Activated CD8-positive, alpha-beta T cell treated with anti-CD3 and anti-CD28 coated beads for 36 hours (primary cell): Measurements from ENCODE around the gene NPTXR. TPM values are rescaled to one million over a fixed set of nuclear protein-coding genes. Genes with fewer than 3 reads are reported as not detected.

Experiments used
- ATAC-seq: fragments of 200-7000 bp; cut with Tn5 transposase; one replicate; pipeline ENCODE4 v1.10.0; 2021; ENCODE audit warnings: mild to moderate bottlenecking, moderate library complexity
- CTCF ChIA-PET: fragments of 350-600 bp; sonication (Branson Sonifier 250); formaldehyde crosslinking; loops from one replicate; lab custom pipeline; 2021; ENCODE audit warnings: antibody characterized with exemption; lab: Charles Lee
- POLR2A ChIA-PET: fragments of 350-600 bp; sonication (Branson Sonifier 250); formaldehyde crosslinking; loops from one replicate; lab custom pipeline; 2021; ENCODE audit warnings: antibody characterized with exemption; lab: Charles Lee
- DNase-seq: peaks from one replicate; pipeline ENCODE4 v3.0.0-alpha.2; 2020
- H3K27ac Mint-ChIP-seq: one replicate; pipeline ENCODE4 v1.8.0; 2021; ENCODE audit warnings: mild to moderate bottlenecking, mixed read lengths
- H3K27me3 Mint-ChIP-seq: one replicate; pipeline ENCODE4 v1.8.0; 2021; ENCODE audit warnings: mixed read lengths
- H3K36me3 Mint-ChIP-seq: one replicate; pipeline ENCODE4 v1.8.0; 2021; ENCODE audit warnings: low read depth, mixed read lengths
- H3K4me1 Mint-ChIP-seq: one replicate; pipeline ENCODE4 v1.8.0; 2021; ENCODE audit warnings: low read depth, mixed read lengths
- H3K4me3 Mint-ChIP-seq: one replicate; pipeline ENCODE4 v1.8.0; 2021; ENCODE audit warnings: mild to moderate bottlenecking, moderate library complexity, mixed read lengths
- H3K9me3 Mint-ChIP-seq: one replicate; pipeline ENCODE4 v1.8.0; 2021; ENCODE audit warnings: mixed read lengths
- CTCF ChIP-seq: fragments of 200-600 bp; IDR thresholded peaks from one replicate; pipeline ENCODE4 v1.8.0; 2022; ENCODE audit warnings: antibody characterized with exemption, mild to moderate bottlenecking
- intact Hi-C: fragments of 100-400 bp; cut with micrococcal nuclease; formaldehyde crosslinking; loops from one replicate; pipeline ENCODE4 v1.10.0; 2022
- total RNA-seq, 2 experiments: library from RNA; stranded (reverse); gene quantifications; one replicate each; pipeline ENCODE4 v1.2.3, GENCODE V29; 2021

Gene NPTXR
- total RNA-seq, 2 experiments from 2014 or later, result 0.69 to 0.83 TPM

DNA sequence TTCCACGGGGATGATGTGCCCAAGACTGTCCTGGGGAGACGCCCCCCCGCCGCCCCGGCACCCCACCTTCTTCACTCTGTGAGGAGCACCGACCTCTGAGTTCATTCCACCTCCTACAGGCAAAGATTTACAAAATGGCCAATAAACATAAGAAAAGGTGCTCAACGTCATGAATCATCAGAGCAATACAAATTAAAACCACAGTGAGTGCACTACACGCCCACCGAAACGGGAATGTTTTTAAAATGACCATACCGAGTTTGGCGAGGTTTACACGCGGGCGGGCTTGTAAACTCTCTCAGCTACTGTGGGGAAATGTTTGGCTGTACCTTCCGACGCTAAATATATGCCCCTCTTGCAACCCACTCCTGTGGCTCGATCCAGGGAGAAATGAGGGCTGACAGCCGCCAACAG is 7.9 kb downstream of the NPTXR start:
- Mint-ChIP-seq H3K4me1 (no peaks in the 10 kb centered on the region), H3K27me3 (no peaks in the 10 kb centered on the region), H3K4me3 (no peak overlapping the region), H3K27ac (no peak overlapping the region), H3K36me3 (no peaks in the 10 kb centered on the region), H3K9me3 (no peaks in the 10 kb centered on the region)
- ChIA-PET POLR2A (interaction anchor here (1.3 kb wide), 1 partner anchor 14 kb away, joined by 3 read pairs; no protein-coding TSS in a partner anchor), CTCF (interaction anchor here (1.6 kb wide), 1 partner anchor 67 kb away, joined by 4 read pairs; no protein-coding TSS in a partner anchor)
- intact Hi-C loops, result no loop called here
- no peak for ATAC-seq
- no peak for DNase-seq
- no peak for TF ChIP-seq CTCF

DNA sequence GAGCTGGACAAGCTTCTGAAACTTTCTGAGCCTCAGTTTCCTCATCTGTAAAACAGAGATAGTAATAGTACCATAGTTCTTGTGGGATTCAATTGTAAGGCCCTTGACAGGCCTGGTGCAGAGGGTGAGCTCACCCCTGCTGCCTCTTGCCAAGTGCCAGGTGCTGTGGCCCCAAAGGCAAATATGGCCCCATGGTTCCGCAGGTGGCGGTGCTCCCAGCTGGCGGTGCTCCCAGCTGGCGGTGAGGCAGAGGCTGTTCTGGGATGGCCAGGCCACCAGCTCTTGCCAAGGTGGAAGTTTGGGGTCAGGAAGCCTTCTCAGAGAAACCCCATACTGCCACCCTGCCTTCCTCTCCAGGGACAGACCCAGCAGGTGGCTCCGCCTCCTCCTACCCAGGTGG is 8.8 kb downstream of the NPTXR start:
- H3K4me3 Mint-ChIP-seq, result no peak overlapping the region
- ChIA-PET CTCF (no interaction called here), POLR2A (interaction anchor here (0.6 to 1.3 kb wide), 5 partner anchors 9 to 502 kb away, joined by 3 to 4 read pairs (median 3); partner anchors contain the start of gene NPTXR)
- no peaks in the 10 kb centered on the region for H3K4me1 Mint-ChIP-seq
- no peaks in the 10 kb centered on the region for H3K9me3 Mint-ChIP-seq
- TF ChIP-seq CTCF, result no peak
- no peak for DNase-seq
- H3K27me3 Mint-ChIP-seq, result no peaks in the 10 kb centered on the region
- intact Hi-C loops, result no loop called here
- H3K36me3 Mint-ChIP-seq, result no peaks in the 10 kb centered on the region
- H3K27ac Mint-ChIP-seq, result no peak overlapping the region
- ATAC-seq, result no peak

- ChIA-PET POLR2A (interaction anchor here (0.6 to 1.4 kb wide), 7 partner anchors 10 to 503 kb away, joined by 3 to 4 read pairs (median 3); partner anchors contain the start of gene NPTXR), CTCF (interaction anchor here (1.2 kb wide), 1 partner anchor 109 kb away, joined by 3 read pairs; no protein-coding TSS in a partner anchor)
- no peaks in the 10 kb centered on the region for H3K4me1 Mint-ChIP-seq
- no peaks in the 10 kb centered on the region for H3K27me3 Mint-ChIP-seq
- DNase-seq, result no peak
- ATAC-seq, result no peak
- no peak overlapping the region for H3K27ac Mint-ChIP-seq
- TF ChIP-seq CTCF, result no peak
- H3K4me3 Mint-ChIP-seq, result no peak overlapping the region
- H3K36me3 Mint-ChIP-seq, result no peaks in the 10 kb centered on the region
- H3K9me3 Mint-ChIP-seq, result no peaks in the 10 kb centered on the region
- intact Hi-C loops, result no loop called here
These were observed 9.4 kb downstream of the NPTXR start for GRCh38 chr22:38834215-38834953.

GRCh38 chr22:38833061-38833460 is 10.8 kb downstream of the NPTXR start:
- Mint-ChIP-seq H3K27me3 (no peaks in the 10 kb centered on the region), H3K27ac (no peak overlapping the region), H3K36me3 (no peaks in the 10 kb centered on the region), H3K4me1 (no peaks in the 10 kb centered on the region), H3K9me3 (no peaks in the 10 kb centered on the region), H3K4me3 (no peak overlapping the region)
- no peak for TF ChIP-seq CTCF
- intact Hi-C loops, result no loop called here
- ATAC-seq, result no peak
- ChIA-PET POLR2A (interaction anchor here (1.4 kb wide), 1 partner anchor 13 kb away, joined by 4 read pairs; no protein-coding TSS in a partner anchor), CTCF (interaction anchor here (1.2 kb wide), 1 partner anchor 108 kb away, joined by 3 read pairs; no protein-coding TSS in a partner anchor)
- DNase-seq, result no peak
